GM23338 (cell line): ENCODE data around the gene MIB2.
"Not testable (repeated sequence)": the region's sequence is repeated elsewhere in the genome, so short reads cannot be mapped to it uniquely, and the experiment has no call there.

Experiments
- EZH2 ChIP-seq: fragments of 200-600 bp; sonication (generic); IDR thresholded peaks from one replicate; pipeline ENCODE4 v1.8.0; 2017; ENCODE audit warnings: antibody characterized with exemption, mild to moderate bottlenecking, low read depth; ENCODE audit not compliant: unreplicated experiment
- STAT1 ChIP-seq: IDR thresholded peaks from one replicate; pipeline ENCODE4 v1.6.1; 2016; ENCODE audit warnings: antibody characterized with exemption; ENCODE audit not compliant: unreplicated experiment
- TF ChIP-seq, protein P1 (sequence below), 2 experiments: fragments of 200-600 bp in 1 of 2; sonication (generic) in 1 of 2; conservative IDR thresholded peaks; 2 replicates each; pipeline versions ENCODE4 v1.5.1 to v1.6.1; 2016 to 2017; ENCODE audit warnings: antibody characterized with exemption in 2 of 2, low read depth in 2 of 2, mild to moderate bottlenecking in 2 of 2, moderate library complexity in 1 of 2

DNA sequence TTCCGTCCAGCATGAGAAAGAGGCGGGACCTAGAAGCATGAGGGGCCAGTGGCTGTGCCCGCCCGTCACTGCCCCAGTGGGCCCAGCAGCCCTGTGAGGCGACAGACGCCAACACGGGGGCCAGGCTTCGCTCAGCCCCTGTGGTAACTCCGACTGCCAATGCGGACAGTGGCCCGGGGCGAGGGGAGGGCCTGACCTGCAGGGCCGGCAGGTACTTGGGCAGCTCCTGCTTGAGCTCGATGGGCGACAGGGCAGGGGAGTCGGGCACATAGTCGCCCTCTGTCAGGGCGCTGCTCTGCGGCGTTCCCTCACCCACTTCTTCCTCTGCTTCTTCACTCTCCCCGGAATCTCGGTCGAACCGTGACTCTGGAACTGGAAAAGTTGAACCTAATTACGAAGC is 24.8 kb downstream of the MIB2 start:
- TF ChIP-seq, protein P1, sequence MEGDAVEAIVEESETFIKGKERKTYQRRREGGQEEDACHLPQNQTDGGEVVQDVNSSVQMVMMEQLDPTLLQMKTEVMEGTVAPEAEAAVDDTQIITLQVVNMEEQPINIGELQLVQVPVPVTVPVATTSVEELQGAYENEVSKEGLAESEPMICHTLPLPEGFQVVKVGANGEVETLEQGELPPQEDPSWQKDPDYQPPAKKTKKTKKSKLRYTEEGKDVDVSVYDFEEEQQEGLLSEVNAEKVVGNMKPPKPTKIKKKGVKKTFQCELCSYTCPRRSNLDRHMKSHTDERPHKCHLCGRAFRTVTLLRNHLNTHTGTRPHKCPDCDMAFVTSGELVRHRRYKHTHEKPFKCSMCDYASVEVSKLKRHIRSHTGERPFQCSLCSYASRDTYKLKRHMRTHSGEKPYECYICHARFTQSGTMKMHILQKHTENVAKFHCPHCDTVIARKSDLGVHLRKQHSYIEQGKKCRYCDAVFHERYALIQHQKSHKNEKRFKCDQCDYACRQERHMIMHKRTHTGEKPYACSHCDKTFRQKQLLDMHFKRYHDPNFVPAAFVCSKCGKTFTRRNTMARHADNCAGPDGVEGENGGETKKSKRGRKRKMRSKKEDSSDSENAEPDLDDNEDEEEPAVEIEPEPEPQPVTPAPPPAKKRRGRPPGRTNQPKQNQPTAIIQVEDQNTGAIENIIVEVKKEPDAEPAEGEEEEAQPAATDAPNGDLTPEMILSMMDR (conservative IDR thresholded peaks at IDR 0.05; ENCODE audit: low read depth in 2 of 2), result not testable (repeated sequence)
- TF ChIP-seq STAT1, EZH2: not testable (repeated sequence)
